Measurements from ENCODE around the gene HAS3.

- TF ChIP-seq, protein P1, sequence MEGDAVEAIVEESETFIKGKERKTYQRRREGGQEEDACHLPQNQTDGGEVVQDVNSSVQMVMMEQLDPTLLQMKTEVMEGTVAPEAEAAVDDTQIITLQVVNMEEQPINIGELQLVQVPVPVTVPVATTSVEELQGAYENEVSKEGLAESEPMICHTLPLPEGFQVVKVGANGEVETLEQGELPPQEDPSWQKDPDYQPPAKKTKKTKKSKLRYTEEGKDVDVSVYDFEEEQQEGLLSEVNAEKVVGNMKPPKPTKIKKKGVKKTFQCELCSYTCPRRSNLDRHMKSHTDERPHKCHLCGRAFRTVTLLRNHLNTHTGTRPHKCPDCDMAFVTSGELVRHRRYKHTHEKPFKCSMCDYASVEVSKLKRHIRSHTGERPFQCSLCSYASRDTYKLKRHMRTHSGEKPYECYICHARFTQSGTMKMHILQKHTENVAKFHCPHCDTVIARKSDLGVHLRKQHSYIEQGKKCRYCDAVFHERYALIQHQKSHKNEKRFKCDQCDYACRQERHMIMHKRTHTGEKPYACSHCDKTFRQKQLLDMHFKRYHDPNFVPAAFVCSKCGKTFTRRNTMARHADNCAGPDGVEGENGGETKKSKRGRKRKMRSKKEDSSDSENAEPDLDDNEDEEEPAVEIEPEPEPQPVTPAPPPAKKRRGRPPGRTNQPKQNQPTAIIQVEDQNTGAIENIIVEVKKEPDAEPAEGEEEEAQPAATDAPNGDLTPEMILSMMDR (conservative IDR thresholded peaks at IDR 0.05) = no peak
- no peak for TF ChIP-seq EZH2 (IDR thresholded peaks at IDR 0.05; ENCODE audit: low read depth)
Observed at GRCh38 chr16:69118994-69119393, 13.5 kb downstream of the HAS3 start.
